Measurements from ENCODE around the gene GTPBP3.
A peak's percentile ranks its signal among the peaks of the same experiment; 100 is the strongest.

The GTPBP3 gene

DNA sequence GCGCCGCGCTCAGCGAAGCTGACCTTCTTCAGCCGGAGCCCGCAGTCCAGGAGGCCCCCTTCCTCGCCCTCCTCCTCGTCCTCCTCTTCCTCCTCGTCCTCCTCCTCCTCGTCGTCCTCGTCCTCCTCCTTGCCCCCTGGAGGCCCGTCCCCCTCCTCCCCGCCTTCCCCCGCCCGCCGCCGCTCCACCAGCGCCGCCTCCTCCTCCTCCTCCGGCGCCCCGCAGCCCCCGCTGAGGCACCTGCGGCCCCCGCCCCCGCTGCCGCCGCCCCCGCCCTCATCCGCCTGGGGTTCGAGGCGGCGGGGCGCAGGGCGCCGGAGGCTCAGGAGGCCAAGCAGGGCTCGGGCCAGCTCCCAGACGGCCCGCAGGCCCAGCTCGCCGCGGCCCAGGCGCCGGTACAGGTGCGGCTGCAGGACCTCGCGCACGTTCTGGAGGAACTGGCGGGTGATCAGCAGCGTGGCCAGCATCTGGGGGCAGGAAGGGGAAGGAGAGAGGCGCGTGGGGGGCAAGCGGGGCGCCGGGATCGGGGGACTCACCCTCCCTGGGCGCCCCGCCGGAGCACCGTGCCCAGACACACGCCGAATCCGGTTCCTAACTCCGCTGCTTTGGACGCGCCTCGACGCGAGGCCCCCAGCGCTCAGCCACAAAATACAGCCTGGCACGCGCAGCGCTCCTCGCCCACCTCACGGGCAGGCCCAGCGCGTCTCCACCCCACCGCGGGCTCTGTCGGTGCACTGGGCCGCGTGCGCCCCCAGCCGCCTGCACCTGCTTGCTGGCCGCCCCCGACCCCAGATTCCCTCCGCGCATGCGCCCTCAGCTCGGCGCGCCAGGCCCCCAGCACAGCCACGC is 8.6 kb upstream of the GTPBP3 start:
- DNase-seq = peak; percentile 71

DNA sequence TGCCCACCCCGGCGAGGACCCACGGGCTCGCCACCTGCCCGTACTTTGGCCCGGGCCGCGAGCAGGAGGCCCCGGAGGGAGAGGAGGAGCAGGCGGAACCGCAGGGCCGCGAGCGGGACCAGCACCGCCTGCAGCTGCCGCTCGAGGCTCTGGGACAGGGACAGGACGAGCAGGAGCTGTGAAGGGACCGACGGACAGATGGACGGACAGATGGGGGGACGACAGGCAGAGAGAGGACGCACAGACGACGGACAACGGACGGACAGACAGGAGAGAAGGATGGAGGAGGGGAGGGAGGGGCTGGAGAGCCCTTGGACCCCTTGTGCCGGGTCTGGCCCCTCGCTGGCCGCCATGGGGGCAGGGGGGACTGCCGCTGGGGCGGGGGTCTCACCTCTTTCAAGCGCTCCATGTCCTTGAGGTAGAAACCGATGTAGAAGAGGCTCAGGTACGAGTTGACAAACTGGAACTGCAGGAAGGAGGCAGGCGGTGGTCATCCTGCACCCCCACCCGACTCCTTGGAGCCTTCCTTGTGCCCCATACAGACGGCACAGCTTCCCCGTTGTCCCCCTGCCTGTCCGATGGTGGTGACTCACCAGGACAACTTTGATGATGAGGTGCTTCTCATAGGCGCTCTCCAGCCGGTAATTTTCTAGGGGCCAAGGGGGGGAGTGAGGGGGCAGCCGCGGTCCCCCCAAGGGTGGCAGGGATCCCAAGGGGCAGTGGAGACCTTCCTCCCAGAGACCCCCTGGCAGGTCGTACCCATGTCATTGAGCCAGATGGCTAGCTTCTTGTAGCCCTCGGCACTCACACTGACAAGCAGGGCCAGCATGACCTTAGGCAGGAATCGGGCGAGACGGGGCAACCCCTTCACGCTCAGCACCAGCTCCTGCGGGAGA is 7.7 kb upstream of the GTPBP3 start:
- DNase-seq = peak; percentile 59

DNA sequence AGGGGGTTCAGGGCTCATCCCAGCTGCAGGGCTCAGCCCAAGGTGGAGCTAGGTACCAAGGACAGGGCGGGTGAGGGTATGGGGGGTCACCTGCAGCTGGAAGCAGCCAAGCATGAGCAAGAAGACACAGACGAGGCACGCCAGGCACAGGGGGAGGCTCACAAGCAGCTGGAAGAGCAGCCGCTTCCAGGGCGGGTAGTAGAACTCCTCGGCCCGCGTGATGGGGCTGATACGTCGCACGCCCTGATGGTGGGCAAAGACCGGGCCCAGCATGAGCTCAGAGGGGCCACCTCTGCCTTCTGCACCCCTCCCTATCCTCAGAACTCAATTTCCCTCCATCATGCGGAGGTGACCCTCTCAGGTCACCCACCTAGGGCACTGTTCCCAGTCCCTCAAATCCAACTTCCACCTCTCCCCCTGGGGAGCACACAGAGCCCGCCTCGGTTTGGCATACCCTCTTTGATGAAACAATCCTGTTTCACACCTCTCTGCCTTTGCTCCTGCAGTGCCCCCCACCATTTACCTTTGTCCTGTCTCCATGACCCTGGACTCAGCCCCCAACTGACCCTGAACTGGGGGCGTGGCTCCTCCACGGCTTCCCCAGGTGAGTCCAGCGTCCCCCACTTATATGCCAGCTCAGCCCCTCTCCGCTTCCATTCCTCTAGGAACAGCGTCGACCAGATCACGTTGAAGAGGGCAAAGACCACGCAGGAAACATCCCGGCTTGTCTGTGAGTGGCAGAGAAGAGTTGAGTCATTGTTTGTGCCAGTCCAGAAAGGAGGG is 6.9 kb upstream of the GTPBP3 start:
- DNase-seq = no peak

DNA sequence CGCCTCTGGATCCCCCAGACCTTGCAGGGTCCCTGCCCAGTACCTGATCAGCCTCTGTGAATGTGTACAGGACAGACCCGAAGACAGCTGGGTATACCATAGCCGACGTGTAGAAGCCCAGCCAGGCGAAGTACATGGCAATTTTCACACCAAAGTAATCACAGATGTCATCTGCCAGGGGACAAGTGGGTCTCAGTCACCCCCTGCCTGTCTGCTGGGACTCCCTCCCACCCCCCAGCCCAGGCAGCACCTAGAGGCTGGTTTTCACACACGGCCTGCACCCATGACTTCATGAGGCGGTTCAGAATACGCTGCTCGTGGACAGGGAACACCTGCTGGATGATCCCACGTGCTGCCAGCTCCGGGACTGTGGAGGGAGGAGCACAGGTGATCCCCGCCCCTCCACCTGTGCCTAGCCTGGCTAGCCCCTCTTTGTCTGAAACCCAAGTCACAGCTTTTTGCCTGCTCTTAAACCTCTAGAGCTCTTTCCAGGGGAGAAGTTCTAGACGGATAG is 6.3 kb upstream of the GTPBP3 start:
- DNase-seq = peak; percentile 75

DNA sequence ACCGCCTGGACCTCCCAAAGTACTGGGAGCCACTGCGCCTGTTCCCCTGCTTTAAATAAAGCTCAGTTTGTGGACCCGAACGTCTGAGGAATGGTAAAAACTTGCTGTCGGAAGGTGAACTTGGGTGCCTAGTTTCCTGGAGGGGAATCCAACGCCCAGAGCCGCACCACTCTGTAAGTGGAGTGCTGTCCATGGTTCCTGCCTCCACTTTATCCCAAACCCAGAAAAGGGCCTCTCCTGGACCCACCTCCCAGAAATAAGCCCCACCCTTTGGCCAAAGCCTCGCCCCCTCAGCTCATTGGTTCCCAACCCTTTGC is 5.0 kb upstream of the GTPBP3 start:
- no peak for DNase-seq

DNA sequence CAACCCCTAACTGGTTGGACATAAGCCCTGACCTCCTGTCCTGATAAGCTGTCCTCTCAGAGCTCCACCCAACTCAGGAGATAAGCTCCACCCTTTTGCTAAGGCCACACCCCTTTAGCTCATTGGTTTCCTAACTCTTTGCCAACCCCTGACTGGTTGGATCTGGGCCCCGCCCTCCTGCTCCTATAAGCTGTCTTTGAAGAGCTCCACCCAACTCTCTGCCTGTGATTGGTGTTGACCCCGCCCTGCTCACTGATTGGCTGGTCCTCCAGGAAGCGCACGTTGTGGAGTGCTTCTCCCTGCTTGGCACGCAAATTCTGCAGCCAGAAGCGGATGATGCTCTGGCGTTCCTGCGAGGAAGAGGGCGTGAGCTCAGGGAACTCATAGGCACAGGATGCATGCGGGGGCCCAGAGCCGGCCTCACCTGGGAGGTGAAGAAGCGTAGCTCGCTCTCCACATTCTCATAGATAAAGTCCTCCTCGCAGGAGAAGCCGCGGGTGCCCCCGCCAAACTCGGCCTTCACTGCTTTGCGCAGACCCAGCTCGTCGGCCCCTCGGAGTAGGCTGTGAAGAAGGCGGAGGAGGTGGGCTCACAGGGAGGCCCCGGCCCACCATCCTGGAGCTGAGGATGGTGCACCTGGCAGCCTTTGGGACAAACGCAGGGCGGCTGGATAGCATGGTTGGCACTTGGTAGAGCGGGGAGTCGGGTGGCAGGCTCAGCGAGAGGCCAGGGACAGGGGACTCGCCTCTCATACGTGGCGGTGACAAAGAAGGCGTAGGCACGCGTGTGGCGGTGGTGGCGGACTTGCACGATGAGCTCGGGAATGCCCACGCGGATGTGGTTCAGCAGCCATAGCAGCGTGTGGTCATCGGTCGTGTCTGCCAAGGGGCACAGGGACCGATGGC is 4.4 kb upstream of the GTPBP3 start:
- DNase-seq = peak; percentile 63

DNA sequence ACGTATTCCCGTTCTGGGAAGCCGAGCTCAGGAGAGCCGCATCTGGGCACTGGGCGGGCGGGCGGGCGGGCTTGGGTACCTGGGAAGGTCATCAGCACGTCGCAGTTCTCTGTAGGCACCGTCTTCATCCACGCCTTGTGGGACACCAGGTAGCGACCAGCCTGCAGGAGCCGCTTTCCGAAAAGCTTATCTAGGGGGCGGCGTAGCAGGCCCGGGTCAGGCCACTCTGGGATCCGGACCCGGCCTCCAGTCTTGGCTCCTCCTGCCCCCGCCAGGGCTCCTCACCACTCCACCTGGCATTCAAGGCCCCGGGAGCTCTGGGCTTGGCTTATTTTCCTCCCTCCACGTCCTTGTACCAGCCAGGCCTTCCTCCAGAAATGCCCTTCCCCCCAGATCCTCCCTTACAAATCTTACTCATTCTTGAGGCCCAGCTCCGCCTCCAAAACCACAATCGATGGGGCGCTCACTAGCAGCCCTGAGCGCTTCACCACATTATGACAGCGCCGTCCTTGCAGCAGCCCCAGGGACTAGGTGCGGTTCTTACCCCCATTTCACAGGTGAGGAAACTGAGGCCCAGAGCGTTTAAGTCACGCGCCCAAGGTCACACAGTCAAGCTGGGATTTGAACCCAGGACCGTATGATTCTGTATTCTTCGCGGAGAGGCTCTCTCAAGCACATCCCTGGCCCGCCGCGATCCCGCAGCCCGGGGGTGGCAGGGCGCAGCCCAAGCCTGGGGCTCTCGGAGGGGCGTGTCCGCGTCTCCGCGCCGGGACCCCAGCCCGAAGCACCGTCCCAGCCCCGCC is 3.5 kb upstream of the GTPBP3 start:
- no peak for DNase-seq

DNA sequence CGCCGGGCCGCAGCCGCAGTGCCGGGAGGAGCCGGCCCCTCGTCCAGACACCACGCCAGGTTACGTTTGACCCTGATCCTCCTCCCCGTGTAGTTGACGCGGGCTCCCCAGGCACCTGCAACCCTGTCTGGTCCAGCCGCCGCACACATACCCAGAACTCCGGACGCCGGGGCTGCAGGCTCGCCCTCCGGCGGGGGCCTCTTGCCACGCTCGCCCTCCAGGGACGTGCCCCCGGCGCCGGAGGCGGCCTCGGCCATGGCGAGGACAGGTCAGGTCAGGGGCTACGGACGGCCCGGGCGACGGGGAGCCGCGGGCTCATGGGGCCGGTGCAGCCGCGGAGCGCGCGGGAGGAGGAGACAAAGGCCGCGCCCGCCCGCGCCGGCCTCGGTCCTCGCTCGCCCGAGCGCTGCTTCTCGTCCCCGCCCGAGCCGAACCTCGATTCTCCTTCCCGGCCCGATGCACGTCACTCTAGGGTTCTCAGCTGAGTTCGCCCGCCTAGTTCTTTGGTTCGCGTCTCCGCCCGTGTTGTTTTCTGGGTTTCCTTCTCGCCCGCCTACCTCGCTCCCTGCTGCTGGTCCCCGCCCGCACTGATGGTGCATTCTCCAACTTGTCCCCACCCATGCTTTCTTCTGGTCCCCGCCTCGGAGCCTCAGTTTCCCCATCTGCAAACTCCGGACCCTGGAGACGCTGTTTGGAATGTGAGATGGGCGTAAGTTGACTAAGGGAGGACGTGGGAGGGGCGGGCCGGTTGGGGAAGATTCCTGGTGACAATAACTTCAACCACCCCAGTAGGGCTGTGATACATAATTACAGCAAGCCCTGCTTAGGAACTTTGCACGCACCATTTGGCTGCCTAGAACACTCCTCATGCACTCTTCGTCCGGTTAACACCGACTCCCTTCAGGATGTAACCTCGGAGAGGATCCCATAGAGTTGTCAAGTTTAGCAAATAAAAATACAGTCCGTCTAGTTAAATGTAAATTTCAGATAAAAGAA is 2.6 kb upstream of the GTPBP3 start, which contains the start of gene ANO8:
Gene ANO8, minus strand, starts transcription at position 442 of the 996 bp plus-strand sequence. Its CDS starts 185 bp downstream, at position 257.
- peak; percentile 98 for DNase-seq

DNA sequence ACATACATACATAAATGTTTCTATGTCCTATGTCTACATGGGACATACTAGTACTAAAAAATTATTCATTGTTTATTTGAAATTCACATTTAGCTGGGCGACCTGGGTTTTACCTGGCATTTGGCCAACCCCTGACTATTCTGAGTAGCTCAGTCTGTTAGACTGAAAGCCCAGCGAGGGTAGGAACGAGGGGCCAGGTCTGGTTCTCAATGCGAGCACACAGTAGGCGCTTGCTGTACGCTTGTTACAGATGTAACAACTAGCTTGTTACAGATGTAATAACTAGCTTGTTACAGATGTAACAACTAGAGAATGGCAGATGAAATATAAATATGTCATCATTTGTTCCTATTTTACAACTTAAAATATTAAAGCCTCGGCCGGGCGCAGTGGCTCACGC is 1.8 kb upstream of the GTPBP3 start:
- peak; percentile 34 for DNase-seq

DNA sequence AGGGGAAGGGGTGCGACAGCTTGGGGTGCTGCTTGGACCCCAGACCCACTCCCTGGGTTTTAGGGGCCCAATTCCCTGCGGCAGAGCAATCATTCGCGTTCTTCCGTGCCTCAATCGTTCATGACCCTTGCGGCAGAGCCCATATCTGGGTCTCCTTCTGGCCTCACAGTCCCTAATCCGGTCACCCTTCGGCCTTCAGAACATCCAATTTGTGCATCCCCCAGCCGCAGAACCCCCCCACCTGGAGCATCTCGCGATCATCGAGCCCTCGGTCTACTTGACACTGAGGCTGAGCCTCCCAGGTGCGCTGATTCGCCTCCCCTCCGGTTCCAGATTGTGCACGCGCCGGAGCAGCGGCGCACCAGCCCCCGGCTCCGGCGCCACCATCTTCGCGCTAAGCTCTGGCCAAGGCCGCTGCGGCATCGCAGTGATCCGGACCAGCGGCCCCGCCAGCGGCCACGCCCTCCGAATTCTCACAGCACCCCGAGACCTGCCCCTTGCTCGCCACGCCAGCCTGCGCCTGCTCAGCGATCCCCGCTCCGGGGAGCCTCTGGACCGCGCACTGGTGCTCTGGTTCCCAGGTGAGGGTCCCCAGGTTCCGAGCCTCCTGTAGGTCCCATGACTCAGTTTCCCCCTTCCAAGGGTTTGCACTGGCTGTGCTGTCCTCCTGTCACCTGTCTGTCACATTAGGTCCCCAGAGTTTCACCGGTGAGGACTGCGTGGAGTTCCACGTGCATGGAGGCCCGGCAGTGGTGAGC is 501 bp downstream of the GTPBP3 start:
- peak; percentile 58 for DNase-seq

DNA sequence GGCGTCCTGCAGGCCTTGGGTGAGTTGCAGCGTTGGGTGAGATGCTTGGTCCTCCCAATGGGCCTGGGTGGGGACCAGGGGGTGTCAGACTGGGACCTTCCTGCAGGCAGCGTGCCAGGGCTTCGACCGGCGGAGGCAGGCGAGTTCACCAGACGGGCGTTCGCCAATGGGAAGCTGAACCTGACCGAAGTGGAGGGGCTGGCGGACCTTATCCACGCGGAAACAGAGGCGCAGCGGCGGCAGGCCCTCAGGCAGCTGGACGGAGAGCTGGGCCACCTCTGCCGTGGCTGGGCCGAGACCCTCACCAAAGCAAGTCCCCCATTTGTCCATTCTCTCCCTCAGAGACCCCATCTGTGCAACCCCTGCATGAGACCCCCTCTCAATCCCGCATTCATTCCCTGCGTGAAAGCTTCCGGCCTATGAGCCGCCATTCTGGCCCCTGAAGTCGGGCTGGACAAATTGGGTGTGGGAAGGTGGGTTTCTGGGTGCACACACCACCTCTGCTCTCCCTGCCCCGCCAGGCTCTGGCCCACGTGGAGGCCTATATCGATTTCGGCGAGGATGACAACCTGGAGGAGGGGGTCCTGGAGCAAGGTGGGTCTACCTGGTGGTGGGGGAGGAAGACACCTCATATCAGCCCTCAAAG is 1.2 kb downstream of the GTPBP3 start:
- no peak for DNase-seq

DNA sequence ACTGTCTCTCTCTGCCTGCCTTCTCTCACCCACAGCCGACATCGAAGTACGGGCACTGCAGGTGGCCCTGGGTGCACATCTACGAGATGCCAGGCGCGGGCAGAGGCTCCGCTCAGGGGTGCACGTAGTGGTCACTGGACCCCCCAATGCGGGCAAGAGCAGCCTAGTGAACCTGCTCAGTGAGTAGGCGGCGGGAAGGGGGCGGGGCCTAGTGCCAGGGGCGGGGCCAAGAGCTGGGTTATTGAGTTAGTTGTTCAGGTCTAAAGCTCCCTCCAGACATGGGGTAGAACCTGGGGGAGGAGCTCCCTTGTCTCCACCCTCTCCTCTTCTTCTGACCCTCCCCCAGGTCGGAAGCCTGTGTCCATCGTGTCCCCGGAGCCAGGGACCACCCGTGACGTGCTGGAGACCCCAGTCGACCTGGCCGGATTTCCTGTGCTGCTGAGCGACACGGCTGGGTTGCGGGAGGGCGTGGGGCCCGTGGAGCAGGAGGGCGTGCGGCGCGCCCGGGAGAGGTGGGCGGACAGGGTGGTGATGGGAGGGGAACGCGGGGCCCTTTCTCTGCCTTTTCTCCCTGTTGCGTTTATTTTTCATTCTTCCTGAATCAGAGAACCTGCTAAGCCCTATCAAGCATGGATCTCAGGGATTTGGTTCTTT is 1.9 kb downstream of the GTPBP3 start:
- DNase-seq = no peak

DNA sequence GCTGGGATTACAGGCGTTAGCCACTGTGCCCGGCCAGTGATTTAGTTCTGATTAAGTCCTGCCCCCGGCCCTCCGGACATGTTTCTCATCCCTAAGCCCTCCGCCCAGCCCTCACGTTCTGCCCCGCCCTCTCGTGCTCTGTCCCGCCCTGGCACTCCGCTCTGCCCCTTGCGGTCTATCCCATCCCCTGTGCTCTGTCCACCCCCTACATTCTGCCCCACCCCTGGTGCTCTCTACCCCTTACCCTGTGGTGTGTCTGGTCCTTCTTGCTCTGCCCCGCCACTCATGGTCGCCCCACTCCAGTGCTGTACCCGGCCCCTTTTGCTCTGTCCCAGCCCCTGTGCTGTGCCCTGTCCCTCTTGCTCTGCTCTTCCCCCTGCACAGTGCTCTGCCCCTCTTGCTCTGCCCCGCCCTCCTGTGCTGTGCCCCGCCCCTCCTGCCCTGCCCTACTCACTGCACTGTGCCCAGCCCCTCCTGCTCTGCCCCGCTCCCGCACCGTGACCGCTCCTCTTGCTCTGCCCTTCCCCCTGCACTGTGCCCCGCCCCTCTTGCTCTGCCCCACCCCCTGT is 3.0 kb downstream of the GTPBP3 start:
- no peak for DNase-seq

DNA sequence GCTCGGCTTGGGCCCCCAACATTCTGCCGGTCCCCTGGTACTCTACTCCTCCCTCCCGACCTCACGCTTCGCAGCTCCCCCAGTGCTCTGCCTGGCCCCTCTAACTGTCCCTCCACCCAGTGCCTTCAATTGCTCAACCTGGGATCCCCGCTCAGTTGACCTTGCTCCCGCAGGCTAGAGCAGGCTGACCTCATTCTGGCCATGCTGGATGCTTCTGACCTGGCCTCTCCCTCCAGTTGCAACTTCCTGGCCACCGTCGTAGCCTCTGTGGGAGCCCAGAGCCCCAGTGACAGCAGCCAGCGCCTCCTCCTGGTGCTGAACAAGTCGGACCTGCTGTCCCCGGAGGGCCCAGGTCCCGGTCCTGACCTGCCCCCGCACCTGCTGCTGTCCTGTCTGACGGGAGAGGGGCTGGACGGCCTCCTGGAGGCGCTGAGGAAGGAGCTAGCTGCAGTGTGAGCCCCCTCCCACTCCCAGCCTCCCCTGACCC is 3.6 kb downstream of the GTPBP3 start:
- no peak for DNase-seq

DNA sequence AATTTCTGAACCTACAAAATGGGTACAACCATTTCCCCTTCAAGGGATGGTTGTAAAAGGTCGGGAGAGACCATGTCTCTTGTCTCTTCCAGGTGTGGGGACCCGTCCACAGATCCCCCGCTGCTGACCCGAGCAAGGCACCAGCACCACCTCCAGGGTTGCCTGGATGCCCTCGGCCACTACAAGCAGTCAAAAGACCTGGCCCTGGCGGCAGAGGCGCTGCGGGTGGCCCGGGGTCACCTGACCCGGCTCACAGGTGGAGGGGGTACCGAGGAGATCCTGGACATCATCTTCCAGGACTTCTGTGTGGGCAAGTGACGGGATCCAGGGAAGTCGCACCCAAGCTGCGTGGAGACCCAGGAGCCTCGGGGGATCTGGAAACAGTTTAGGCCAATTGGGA is 4.0 kb downstream of the GTPBP3 start:
- DNase-seq = no peak

DNA sequence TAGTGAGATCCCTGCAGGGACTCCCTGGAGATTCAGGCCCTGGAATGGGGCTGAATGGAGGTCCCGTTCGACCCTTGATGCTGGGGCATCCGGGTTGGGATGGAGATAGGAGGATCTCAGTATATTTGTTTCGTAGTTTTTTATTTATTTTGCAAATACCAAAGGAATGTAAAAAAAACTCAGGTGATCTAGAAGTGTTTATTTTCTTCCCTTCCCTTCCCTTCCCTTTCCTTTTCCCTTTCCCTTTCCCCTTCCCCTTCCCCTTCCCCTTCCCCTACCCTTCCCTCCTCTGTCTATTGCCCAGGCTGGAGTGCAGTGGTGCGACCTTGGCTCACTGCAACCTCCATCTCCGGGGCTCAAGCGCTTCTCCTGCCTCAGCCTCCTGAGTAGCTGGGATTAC is 4.5 kb downstream of the GTPBP3 start:
- no peak for DNase-seq

DNA sequence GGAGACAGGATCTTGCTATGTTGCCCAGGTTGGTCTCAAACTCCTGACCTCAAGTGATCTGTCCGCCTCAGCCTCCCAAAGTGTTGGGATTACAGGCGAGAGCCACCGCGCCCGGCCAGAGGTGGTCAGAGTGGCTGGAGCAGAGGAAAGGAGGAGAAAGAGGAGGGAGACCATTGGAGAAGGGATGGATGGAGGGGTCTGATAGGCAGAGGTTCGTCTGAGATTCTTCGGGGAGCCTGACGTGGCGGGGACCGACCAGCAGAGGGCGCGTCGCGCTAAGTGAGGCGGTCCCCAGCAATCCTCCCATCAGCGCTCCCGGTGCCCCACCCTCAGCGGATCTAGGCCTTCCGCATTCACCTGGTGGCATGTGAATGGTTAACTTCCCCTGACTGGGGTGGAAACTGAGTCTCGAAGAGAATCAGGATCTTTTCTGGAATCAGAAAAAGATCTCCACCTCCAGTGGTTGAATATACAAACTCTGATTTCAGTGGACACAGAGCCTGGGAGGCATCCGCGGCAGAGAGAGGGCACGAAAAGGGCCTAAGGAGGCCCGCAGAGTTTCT is 8.8 kb downstream of the GTPBP3 start:
- DNase-seq = peak; percentile 61
